ENCODE results near the gene MARCHF2.
"Not testable (repeated sequence)": the region's sequence is repeated elsewhere in the genome, so short reads cannot be mapped to it uniquely, and the experiment has no call there.

Gene MARCHF2

DNA sequence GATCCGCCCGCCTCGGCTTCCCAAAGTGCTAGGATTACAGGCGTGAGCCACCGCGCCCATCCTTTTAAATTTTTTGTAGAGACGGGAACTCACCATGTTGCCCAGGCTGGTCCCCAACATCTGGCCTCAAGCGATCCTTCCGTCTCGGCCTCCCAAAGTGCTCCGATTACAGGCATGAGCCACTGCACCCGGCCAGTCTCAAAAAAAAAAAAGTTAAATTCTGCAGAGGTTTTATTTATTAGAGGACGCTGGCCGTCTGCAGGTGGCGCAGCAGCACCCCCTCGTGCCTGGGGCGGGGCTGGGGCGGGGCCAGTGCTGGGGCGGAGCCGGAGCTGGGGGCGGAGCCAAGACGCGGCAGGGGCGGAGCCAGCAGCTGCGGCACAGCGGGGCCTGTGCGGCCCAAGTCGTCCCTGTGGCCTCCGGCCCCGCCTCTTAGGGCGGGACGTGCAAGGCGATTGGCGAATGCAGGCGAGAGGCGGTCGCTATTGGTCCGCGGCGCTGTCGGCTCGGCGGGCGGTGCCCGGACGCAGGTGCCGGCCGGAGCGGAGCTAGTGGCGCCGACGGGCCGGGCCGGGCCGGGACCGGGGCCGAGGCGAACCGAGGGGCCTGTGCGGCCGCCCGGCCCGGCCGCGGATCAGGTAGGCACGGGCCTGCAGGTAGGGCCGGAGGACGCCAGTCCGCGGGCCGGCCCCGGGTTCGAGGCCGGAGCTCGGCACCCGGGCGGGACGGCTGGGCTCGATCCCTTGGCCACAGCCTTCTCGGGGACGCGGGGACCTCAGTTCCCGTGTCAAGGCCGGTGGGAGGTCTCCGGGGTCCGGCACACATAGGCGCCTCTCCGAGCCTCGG, at the start of gene MARCHF2:
TSS of gene MARCHF2 (plus strand) at position 523 of the 846 bp plus-strand sequence. CDS start 8,536 bp downstream, outside the sequence.
- peak; percentile 95 for DNase-seq

GRCh38 chr19:8363803-8364771, 49.0 kb upstream of the MARCHF2 start, which contains the start of gene ANGPTL4:
Gene ANGPTL4 (plus strand): TSS chr19:8364155. CDS start chr19:8364322, 167 bp downstream.
- no peak for DNase-seq

DNA sequence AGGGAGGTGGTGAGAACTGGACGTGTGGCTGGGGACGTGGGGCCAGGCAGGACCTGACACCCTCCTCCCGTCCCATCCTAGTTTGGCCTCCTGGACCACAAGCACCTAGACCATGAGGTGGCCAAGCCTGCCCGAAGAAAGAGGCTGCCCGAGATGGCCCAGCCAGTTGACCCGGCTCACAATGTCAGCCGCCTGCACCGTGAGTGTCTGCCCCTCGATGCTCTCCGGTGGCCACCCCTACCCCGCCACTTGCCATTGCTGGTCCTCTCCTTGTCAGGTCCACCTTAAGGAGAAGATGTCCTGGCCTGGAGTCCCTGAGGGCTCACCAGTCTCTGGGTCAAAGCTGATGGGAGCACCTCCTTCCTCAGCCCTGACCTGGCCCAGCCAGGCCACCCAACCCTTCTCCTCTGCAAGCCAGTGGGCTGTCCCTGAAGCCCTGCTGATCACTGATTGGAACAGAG, 47.0 kb upstream of the MARCHF2 start:
- no peak for DNase-seq

DNA sequence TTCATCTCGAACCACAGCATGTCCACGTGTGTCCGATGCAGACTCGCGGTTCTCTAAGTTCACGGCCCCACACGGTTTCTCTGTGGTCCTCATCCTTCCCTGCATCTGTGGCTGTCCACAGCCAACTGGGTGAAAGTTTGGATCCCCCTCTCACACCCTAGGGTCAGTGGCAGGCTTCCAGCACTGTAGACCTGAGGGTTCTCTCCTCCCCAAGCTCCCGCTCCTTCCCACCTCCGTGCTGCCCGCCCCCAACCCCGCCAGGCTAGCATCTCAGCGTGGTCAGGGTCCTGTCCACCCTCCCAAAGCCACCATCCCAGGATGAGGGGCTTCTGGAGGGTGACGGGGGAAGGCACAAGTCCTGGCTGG, 46.2 kb upstream of the MARCHF2 start:
- no peak for DNase-seq

DNA sequence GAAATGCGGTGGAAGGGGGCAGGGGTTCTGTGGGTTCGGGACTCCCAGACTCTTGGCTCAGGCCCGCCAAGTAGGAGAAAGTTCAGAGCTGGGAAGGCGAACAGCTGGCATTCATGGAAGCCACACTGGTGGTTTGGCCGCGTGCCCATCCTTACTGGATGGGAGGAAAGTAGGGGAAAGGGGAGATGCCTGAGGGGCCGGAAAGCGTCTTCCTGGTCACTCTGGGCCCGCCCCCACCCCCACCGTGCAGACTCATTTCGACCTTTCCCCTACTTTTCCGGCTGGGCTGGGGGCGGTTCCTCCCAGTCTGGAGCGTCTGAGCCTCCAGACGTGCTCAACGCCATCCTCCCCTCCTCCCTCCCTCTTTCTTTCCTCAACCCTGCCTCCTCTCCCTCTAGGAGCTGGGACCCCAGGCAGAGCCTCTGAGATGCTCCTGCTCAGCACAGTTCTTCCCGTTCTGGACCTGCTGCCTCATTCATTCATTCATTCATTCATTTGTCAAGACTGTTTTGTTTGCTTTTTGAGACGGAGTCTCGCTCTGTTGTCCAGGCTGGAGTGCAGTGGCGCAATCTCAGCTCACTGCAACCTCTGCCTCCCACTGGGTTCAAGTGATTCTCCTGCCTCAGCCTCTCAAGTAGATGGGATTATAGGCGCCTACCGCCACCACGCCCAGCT, 45.6 kb upstream of the MARCHF2 start:
- peak; percentile 61 for DNase-seq

DNA sequence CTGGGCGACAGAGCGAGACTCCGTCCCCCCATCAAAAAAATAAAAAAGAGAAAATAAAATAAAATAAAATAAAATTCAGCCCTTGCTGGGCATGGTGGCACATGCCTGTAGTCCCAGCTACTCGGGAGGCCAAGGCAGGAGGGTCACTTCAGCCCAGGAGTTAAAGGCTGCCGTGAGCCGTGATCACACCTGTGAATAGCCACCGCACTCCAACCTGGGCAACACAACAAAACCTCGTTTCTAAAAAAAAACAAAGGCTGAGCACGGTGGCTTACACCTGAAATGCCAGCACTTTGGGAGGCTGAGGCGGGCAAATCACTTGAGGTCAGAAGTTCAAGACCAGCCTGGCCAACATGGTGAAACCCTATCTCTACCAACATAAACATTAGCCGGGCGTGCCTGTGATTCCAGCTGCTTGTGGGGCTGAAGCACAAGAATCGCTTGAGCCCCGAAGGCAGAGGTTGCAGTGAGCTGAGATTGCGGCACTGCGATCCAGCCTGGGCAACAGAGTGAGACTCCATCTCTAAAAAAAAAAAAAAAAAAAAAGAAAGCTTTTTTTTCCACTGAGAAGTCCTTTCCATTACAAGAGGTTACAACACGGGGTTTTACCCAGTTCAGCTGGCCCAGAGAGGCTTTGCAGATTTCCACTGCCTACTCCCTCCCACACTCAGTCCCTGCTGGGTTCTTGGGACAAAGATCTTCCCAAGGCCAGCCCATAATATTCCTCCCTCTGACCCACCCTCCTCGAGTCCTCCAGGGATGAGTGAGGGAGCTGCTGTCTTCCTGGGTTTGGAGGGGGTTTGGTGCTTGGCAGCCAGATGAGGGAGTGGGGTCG, 42.7 kb upstream of the MARCHF2 start:
- no peak for DNase-seq

- DNase-seq, result no peak
These were observed 41.9 kb upstream of the MARCHF2 start for GRCh38 chr19:8371011-8371804.

DNA sequence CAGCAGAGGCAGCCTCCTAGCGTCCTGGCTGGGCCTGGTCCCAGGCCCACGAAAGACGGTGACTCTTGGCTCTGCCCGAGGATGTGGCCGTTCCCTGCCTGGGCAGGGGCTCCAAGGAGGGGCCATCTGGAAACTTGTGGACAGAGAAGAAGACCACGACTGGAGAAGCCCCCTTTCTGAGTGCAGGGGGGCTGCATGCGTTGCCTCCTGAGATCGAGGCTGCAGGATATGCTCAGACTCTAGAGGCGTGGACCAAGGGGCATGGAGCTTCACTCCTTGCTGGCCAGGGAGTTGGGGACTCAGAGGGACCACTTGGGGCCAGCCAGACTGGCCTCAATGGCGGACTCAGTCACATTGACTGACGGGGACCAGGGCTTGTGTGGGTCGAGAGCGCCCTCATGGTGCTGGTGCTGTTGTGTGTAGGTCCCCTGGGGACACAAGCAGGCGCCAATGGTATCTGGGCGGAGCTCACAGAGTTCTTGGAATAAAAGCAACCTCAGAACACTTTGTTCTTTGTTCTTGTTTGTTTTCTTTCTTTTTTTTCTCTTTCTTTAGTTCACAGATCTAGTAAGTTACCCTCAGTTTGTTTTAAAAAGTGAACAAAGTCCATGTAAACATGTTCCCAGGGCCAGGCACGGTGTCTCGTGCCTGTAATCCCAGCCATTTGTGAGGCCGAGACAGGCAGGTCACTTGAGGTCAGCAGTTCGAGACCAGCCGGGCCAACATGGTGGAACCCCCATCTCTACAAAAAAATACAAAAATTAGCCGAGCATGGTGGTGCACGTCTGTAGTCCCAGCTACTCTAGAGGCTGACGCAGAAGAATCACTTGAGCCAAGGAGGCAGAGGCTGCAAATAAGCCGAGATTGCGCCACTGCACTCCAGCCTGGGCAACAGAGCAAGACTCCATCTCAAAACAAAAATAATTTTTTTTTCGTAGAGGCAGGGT, 39.0 kb upstream of the MARCHF2 start:
- no peak for DNase-seq

- not testable (repeated sequence) for DNase-seq
These were observed 37.3 kb upstream of the MARCHF2 start for GRCh38 chr19:8375766-8376165.

DNA sequence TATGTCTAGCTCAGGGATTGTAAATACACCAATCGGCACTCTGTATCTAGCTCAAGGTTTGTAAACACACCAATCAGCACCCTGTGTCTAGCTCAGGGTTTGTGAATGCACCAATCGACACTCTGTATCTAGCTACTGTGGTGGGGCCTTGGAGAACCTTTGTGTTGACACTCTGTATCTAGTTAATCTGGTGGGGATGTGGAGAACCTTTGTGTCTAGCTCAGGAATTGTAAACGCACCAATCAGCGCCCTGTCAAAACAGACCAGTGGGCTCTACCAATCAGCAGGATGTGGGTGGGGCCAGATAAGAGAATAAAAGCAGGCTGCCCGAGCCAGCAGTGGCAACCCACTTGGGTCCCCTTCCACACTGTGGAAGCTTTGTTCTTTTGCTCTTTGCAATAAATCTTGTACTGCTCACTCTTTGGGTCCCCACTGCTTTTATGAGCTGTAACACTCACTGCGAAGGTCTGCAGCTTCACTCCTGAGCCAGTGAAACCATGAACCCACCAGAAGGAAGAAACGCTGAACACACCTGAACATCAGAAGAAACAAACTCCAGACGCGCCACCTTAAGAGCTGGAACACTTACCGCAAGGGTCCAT, 36.6 kb upstream of the MARCHF2 start:
- DNase-seq, result not testable (repeated sequence)

- no peak for DNase-seq
These were observed 35.5 kb upstream of the MARCHF2 start for GRCh38 chr19:8377598-8377997.

- not testable (repeated sequence) for DNase-seq
These were observed 33.8 kb upstream of the MARCHF2 start for GRCh38 chr19:8379156-8379891.

DNA sequence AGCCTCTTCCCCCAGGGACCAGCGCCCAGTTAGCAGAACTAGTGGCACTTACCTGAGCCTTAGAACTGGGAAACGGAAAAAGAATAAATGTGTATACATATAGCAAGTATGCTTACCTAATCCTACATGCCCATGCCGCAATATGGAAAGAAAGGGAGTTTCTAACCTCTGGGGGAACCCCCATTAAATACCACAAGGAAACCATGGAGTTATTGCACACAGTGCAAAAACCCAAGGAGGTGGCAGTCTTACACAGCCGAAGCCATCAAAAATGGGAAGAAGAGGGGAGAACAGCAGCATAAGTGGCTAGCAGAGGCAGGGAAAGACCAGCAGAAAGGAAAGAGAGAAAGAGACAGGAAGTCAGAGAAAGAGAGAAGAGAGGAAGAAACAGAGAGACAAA, 28.5 kb upstream of the MARCHF2 start:
- DNase-seq, result not testable (repeated sequence)

DNA sequence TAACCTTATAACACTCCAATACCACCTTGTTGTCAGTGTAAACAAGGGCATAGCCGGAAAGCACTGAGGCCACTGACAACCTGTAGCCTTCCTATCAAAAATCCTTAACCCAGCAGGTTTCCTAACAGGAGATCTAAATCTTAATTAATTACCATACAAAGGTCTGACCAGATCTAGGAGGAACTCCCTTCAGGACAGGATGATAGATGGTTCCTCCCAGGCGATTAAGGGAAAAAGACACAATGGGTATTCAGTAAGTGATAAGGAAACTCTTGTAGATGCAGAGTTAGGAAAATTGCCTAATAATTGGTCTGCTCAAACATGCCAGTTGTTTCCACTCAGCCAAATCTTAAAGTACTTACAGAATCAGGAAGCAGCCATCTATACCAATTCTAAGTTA, 28.0 kb upstream of the MARCHF2 start:
- not testable (repeated sequence) for DNase-seq

GRCh38 chr19:8385566-8385965, 27.5 kb upstream of the MARCHF2 start:
- DNase-seq, result not testable (repeated sequence)

DNA sequence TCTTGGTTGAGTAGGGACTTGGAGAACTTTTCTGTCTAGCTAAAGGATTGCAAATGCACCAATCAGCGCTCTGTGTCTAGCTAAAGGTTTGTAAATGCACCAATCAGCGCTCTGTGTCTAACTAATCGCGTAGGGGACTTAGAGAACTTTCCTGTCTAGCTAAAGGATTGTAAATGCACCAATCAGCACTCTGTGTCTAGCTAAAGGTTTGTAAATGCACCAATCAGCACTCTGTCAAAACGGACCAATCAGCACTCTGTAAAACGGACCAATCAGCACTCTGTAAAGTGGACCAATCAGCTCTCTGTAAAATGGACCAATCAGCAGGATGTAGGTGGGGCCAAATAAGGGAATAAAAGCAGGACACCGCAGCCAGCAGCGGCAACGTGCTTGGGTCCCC, 26.7 kb upstream of the MARCHF2 start:
- not testable (repeated sequence) for DNase-seq

GRCh38 chr19:8386990-8387389, 26.1 kb upstream of the MARCHF2 start:
- no peak for DNase-seq
